Activated CD4-positive, alpha-beta T cell treated with anti-CD3 and anti-CD28 coated beads for 48 hours (primary cell): ENCODE results near the gene LZTS2.

Source experiments
- DNase-seq: peaks from one replicate; pipeline ENCODE4 v3.0.0-alpha.2; 2020

Gene LZTS2

GRCh38 chr10:101056365-101057151 lies 57.0 kb downstream of the LZTS2 start:
- DNase-seq = no peak
